Measurements from ENCODE around the gene CWC25.
A peak's percentile ranks its signal among the peaks of the same experiment; 100 is the strongest.

The CWC25 gene

GRCh38 chr17:38779965-38780752 lies 45.0 kb downstream of the CWC25 start:
- H3K9ac ChIP-seq (ENCODE audit: insufficient read length): no peak overlapping the region
- peaks cover 89% of the 10 kb centered on the region for H3K36me3 ChIP-seq (ENCODE audit: insufficient read depth, low read length)
- no peak overlapping the region for H3K4me3 ChIP-seq
- TF ChIP-seq POLR2AphosphoS5 (IDR thresholded peaks at IDR 0.05; ENCODE audit: borderline replicate concordance, low read depth, low read length) (no peak), FOXP2 (optimal IDR thresholded peaks at IDR 0.05; ENCODE audit: control extremely low read depth, extremely low read length, insufficient read depth) (no peak), EZH2 (IDR thresholded peaks at IDR 0.05) (no peak)
- no peak for DNase-seq (ENCODE audit: low read depth, low spot score)
- no peaks in the 10 kb centered on the region for H3K9me3 ChIP-seq (ENCODE audit: low read depth, low read length)
- no peak overlapping the region for H3K27ac ChIP-seq

GRCh38 chr17:38777641-38778250 lies 47.4 kb downstream of the CWC25 start:
- Histone ChIP-seq H3K4me3 (no peak overlapping the region), H3K9ac (ENCODE audit: insufficient read length) (no peak overlapping the region), H3K9me3 (ENCODE audit: low read depth, low read length) (no peaks in the 10 kb centered on the region), H3K36me3 (ENCODE audit: insufficient read depth, low read length) (peaks cover 87% of the 10 kb centered on the region), H3K27ac (no peak overlapping the region)
- TF ChIP-seq EZH2 (IDR thresholded peaks at IDR 0.05): no peak
- TF ChIP-seq FOXP2 (optimal IDR thresholded peaks at IDR 0.05; ENCODE audit: control extremely low read depth, extremely low read length, insufficient read depth): no peak
- TF ChIP-seq POLR2AphosphoS5 (IDR thresholded peaks at IDR 0.05; ENCODE audit: borderline replicate concordance, low read depth, low read length): no peak
- no peak for DNase-seq (ENCODE audit: low read depth, low spot score)

DNA sequence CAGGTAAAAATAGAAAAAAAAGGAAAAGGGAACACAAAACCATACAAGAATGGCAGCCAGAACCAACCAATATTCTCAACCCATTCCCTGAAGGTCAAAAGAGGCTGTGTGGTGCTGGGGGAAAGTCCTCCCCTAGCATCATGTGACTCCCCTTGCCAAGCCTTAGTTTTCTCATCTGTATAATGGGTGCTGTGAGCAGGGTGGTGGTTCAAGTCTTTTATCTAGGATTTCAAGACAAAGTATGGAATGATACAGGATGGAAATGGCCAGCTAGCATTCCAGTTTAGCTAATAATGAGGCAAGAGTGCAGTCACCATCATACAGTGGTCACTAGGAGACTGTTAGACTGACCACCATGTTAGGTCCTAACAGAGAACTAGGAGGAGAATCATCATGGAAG lies 51.9 kb downstream of the CWC25 start:
- Histone ChIP-seq H3K9ac (ENCODE audit: insufficient read length) (no peak overlapping the region), H3K36me3 (ENCODE audit: insufficient read depth, low read length) (peaks cover 77% of the 10 kb centered on the region), H3K9me3 (ENCODE audit: low read depth, low read length) (no peaks in the 10 kb centered on the region), H3K27ac (no peak overlapping the region), H3K4me3 (no peak overlapping the region)
- no peak for DNase-seq (ENCODE audit: low read depth, low spot score)
- TF ChIP-seq FOXP2 (optimal IDR thresholded peaks at IDR 0.05; ENCODE audit: control extremely low read depth, extremely low read length, insufficient read depth) (no peak), POLR2AphosphoS5 (IDR thresholded peaks at IDR 0.05; ENCODE audit: borderline replicate concordance, low read depth, low read length) (no peak), EZH2 (IDR thresholded peaks at IDR 0.05) (no peak)

- TF ChIP-seq FOXP2 (optimal IDR thresholded peaks at IDR 0.05; ENCODE audit: control extremely low read depth, extremely low read length, insufficient read depth) (no peak), POLR2AphosphoS5 (IDR thresholded peaks at IDR 0.05; ENCODE audit: borderline replicate concordance, low read depth, low read length) (no peak), EZH2 (IDR thresholded peaks at IDR 0.05) (no peak)
- Histone ChIP-seq H3K9me3 (ENCODE audit: low read depth, low read length) (no peaks in the 10 kb centered on the region), H3K9ac (ENCODE audit: insufficient read length) (no peak overlapping the region), H3K27ac (0 out of 2 replicates have a peak overlapping the region, but pooled peaks have one; percentile 10), H3K4me3 (no peak overlapping the region), H3K36me3 (ENCODE audit: insufficient read depth, low read length) (peaks cover 77% of the 10 kb centered on the region)
- no peak for DNase-seq (ENCODE audit: low read depth, low spot score)
These were observed 56.7 kb downstream of the CWC25 start for GRCh38 chr17:38768417-38768816.

- Histone ChIP-seq H3K9ac (ENCODE audit: insufficient read length) (no peak overlapping the region), H3K36me3 (ENCODE audit: insufficient read depth, low read length) (peaks cover 80% of the 10 kb centered on the region), H3K9me3 (ENCODE audit: low read depth, low read length) (no peaks in the 10 kb centered on the region), H3K27ac (no peak overlapping the region), H3K4me3 (no peak overlapping the region)
- TF ChIP-seq EZH2 (IDR thresholded peaks at IDR 0.05) (no peak), POLR2AphosphoS5 (IDR thresholded peaks at IDR 0.05; ENCODE audit: borderline replicate concordance, low read depth, low read length) (no peak), FOXP2 (optimal IDR thresholded peaks at IDR 0.05; ENCODE audit: control extremely low read depth, extremely low read length, insufficient read depth) (no peak)
- DNase-seq (ENCODE audit: low read depth, low spot score): no peak
These were observed 58.8 kb downstream of the CWC25 start for GRCh38 chr17:38766341-38766740.

DNA sequence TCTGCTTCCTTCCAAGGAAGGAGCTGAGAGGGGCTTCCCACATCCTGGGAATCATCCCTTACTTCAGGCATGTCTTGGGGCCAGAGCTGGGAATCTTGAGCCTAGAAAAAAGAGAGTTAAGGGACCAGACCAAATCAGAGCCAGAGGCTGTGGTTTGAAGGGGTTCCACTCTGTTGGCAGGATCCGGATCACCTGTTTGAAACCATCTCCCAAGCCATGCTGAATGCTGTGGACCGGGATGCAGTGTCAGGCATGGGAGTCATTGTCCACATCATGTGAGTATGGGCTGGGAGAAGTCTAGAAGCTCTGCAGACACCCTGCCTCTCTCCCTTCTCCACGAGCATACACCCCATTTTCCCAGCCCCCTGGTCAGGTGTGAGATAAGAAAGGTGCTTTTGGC lies 62.9 kb downstream of the CWC25 start:
- Histone ChIP-seq H3K27ac (no peak overlapping the region), H3K9ac (ENCODE audit: insufficient read length) (no peak overlapping the region), H3K36me3 (ENCODE audit: insufficient read depth, low read length) (peaks cover 84% of the 10 kb centered on the region), H3K9me3 (ENCODE audit: low read depth, low read length) (no peaks in the 10 kb centered on the region), H3K4me3 (no peak overlapping the region)
- DNase-seq (ENCODE audit: low read depth, low spot score): no peak
- TF ChIP-seq EZH2 (IDR thresholded peaks at IDR 0.05): no peak
- TF ChIP-seq POLR2AphosphoS5 (IDR thresholded peaks at IDR 0.05; ENCODE audit: borderline replicate concordance, low read depth, low read length): no peak
- no peak for TF ChIP-seq FOXP2 (optimal IDR thresholded peaks at IDR 0.05; ENCODE audit: control extremely low read depth, extremely low read length, insufficient read depth)

DNA sequence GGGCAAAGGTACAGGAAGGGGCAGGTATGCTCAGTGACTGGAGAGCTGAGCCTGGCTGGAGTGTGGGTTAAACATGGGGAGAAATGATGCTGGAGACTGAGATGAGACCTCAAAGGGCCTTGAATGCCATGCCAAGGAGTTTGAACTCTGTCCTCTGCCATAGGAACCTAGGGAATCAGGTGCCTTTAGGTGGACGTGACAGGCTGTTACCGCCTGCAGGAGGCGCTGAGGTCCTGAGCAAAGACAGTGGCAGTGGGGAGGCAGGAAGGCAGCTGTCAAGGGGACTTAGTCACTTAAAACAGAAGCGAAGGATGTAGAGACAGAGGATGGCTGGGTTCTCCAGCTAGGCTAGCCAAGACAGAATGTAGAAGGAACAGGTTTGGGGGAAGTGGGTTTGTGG lies 63.5 kb downstream of the CWC25 start:
- Histone ChIP-seq H3K4me3 (no peak overlapping the region), H3K36me3 (ENCODE audit: insufficient read depth, low read length) (peaks cover 83% of the 10 kb centered on the region), H3K9ac (ENCODE audit: insufficient read length) (no peak overlapping the region), H3K27ac (no peak overlapping the region), H3K9me3 (ENCODE audit: low read depth, low read length) (no peaks in the 10 kb centered on the region)
- TF ChIP-seq FOXP2 (optimal IDR thresholded peaks at IDR 0.05; ENCODE audit: control extremely low read depth, extremely low read length, insufficient read depth) (no peak), EZH2 (IDR thresholded peaks at IDR 0.05) (no peak), POLR2AphosphoS5 (IDR thresholded peaks at IDR 0.05; ENCODE audit: borderline replicate concordance, low read depth, low read length) (no peak; the same call in 1 of the 2 replicates)
- no peak for DNase-seq (ENCODE audit: low read depth, low spot score)

GRCh38 chr17:38753071-38753506 lies 72.0 kb downstream of the CWC25 start:
- DNase-seq (ENCODE audit: low read depth, low spot score): no peak
- Histone ChIP-seq H3K36me3 (ENCODE audit: insufficient read depth, low read length) (peaks cover 38% of the 10 kb centered on the region), H3K4me3 (peak overlapping the region; percentile 97), H3K27ac (peak overlapping the region; percentile 72; the same call in 1 of the 2 replicates), H3K9ac (ENCODE audit: insufficient read length) (peak overlapping the region; percentile 88), H3K9me3 (ENCODE audit: low read depth, low read length) (no peaks in the 10 kb centered on the region)
- TF ChIP-seq POLR2AphosphoS5 (IDR thresholded peaks at IDR 0.05; ENCODE audit: borderline replicate concordance, low read depth, low read length) (no peak), EZH2 (IDR thresholded peaks at IDR 0.05) (no peak), FOXP2 (optimal IDR thresholded peaks at IDR 0.05; ENCODE audit: control extremely low read depth, extremely low read length, insufficient read depth) (no peak)

Measured in SK-N-MC (cell line).